ENCODE measurements around the gene CPSF6. TPM values are rescaled to one million over a fixed set of nuclear protein-coding genes. Genes with fewer than 3 reads are reported as not detected.

Gene CPSF6
- total RNA-seq, 1 donor from 2014 or later, result 35.6 TPM

DNA sequence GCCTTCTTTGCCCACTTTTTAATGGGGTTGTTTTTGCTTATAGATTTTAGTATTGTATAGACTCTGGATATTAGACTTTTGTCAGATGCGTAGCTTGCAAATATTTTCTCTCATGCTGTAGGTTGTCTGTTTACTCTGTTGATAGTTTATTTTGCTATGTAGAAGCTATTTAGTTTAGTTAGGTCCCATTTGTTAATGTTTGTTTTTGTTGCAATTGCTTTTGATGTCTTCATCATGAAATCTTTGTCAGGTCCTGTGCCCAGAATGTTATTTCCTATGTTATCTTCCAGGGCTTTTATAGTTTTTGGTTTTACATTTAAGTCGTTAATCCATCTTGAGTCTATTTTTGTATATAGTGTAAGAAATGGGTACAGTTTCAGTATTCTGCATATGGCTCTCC, 78.9 kb downstream of the CPSF6 start:
- Histone ChIP-seq H3K36me3 (ENCODE audit: control insufficient read depth, insufficient read depth, low read length) (no peaks in the 10 kb centered on the region), H3K27me3 (ENCODE audit: control insufficient read depth, insufficient read depth, low read length) (no peaks in the 10 kb centered on the region), H3K4me3 (ENCODE audit: low read depth, low read length) (no peak overlapping the region)
- no peak for DNase-seq (ENCODE audit: low read depth)
- TF ChIP-seq CTCF (IDR thresholded peaks at IDR 0.05; ENCODE audit: insufficient read depth, low read length, poor library complexity, severe bottlenecking), result no peak

DNA sequence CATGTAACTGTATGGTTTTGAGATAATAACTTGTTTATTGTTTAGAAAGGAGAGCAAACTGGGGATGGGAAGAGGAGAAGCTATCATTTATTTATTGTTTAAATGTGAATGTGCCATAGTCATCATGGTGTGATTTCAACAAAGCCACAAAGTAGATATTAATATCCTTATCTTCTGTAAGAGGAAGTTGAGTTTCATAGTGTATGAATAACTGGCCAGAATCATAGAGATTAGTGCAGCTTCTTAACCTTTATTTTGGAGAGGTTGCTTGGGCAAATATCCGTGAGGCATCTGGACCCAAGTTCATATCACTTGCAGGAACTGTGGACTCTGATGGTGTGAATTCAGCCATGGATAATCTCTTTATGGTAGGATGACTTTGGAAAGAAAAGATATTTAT, 82.0 kb downstream of the CPSF6 start:
- TF ChIP-seq CTCF (IDR thresholded peaks at IDR 0.05; ENCODE audit: insufficient read depth, low read length, poor library complexity, severe bottlenecking), result no peak
- no peak overlapping the region for H3K4me3 ChIP-seq (ENCODE audit: low read depth, low read length)
- DNase-seq (ENCODE audit: low read depth), result no peak
- no peaks in the 10 kb centered on the region for H3K27me3 ChIP-seq (ENCODE audit: control insufficient read depth, insufficient read depth, low read length)
- H3K36me3 ChIP-seq (ENCODE audit: control insufficient read depth, insufficient read depth, low read length), result no peaks in the 10 kb centered on the region

Other genes starting within 250 kb of the CPSF6 start
- gene LYZ, start 108.8 kb downstream of the CPSF6 start, total RNA-seq, result 0.07 and 0.08 TPM in 2 replicates
- 24.9 and 55.6 TPM in 2 replicates for gene YEATS4, start 120.2 kb downstream of the CPSF6 start, total RNA-seq
- 26.6 and 35.5 TPM in 2 replicates for gene FRS2, start 230.8 kb downstream of the CPSF6 start, total RNA-seq

Measured in kidney epithelial cell (primary cell).